CD14-positive monocyte (primary cell): Measurements from ENCODE around the gene CHST2. TPM values are rescaled to one million over a fixed set of nuclear protein-coding genes. Genes with fewer than 3 reads are reported as not detected.

Experiments used
- DNase-seq, 3 donors: peaks; one replicate each; pipeline ENCODE4 v3.0.0-alpha.2; 2011 to 2022
- H2AFZ ChIP-seq: 2 replicates; pipeline ENCODE4 v1.6.0; 2012; ENCODE audit warnings: mild to moderate bottlenecking, low read depth, low read length, inconsistent platforms; ENCODE audit not compliant: insufficient read depth, poor library complexity, severe bottlenecking
- H3K27ac ChIP-seq, 2 donors: 1 replicate in 1 of 2; 2 replicates in 1 of 2; pipeline ENCODE4 v1.5.1; 2012 to 2013; ENCODE audit warnings: low read length in 2 of 2, control low read depth in 1 of 2, inconsistent platforms in 1 of 2, low read depth in 1 of 2, mild to moderate bottlenecking in 1 of 2
- H3K27me3 ChIP-seq, 2 donors: one replicate each; pipeline versions ENCODE4 v1.6.0 to v1.6.1; 2011 to 2013; ENCODE audit warnings: low read length in 2 of 2; ENCODE audit not compliant: control insufficient read depth in 2 of 2, insufficient read depth in 2 of 2
- H3K36me3 ChIP-seq, 2 donors: replicated peaks in 1 of 2; 1 replicate in 1 of 2; 2 replicates in 1 of 2; pipeline versions ENCODE4 v1.5.1 to v1.6.1; 2012 to 2013; ENCODE audit warnings: low read length in 2 of 2, control low read depth in 1 of 2, inconsistent platforms in 1 of 2, mild to moderate bottlenecking in 1 of 2; ENCODE audit not compliant: insufficient read depth in 2 of 2, control insufficient read depth in 1 of 2
- H3K4me1 ChIP-seq, 2 donors: 1 replicate in 1 of 2; 2 replicates in 1 of 2; pipeline versions ENCODE4 v1.5.1 to v1.6.1; 2012 to 2013; ENCODE audit warnings: low read length in 2 of 2, control low read depth in 1 of 2, inconsistent platforms in 1 of 2, mild to moderate bottlenecking in 1 of 2, moderate library complexity in 1 of 2; ENCODE audit not compliant: insufficient read depth in 2 of 2, control insufficient read depth in 1 of 2
- H3K4me2 ChIP-seq: replicated peaks from 2 replicates; pipeline ENCODE3; 2012; ENCODE audit warnings: low read length, moderate library complexity, mild to moderate bottlenecking; ENCODE audit not compliant: poor library complexity, severe bottlenecking; ENCODE audit errors: extremely low read depth
- H3K4me3 ChIP-seq, 3 experiments: fragments of 200-600 bp in 1 of 3; sonication (generic) in 1 of 3; replicated peaks in 1 of 3; 1 replicate in 2 of 3; 2 replicates in 1 of 3; pipeline ENCODE4 v1.5.1; 2011 to 2013; ENCODE audit warnings: low read length in 3 of 3, mild to moderate bottlenecking in 3 of 3, control low read depth in 2 of 3, low read depth in 2 of 3, inconsistent platforms in 1 of 3, moderate library complexity in 1 of 3
- H3K79me2 ChIP-seq: 2 replicates; pipeline ENCODE4 v1.6.0; 2012; ENCODE audit warnings: mild to moderate bottlenecking, control low read depth, inconsistent platforms, low read length, moderate library complexity; ENCODE audit not compliant: insufficient read depth
- H3K9ac ChIP-seq: 2 replicates; pipeline ENCODE4 v1.6.0; 2017; ENCODE audit warnings: low read length, mild to moderate bottlenecking; ENCODE audit not compliant: insufficient read depth, poor library complexity, severe bottlenecking
- H3K9me3 ChIP-seq, 2 donors: replicated peaks in 1 of 2; 1 replicate in 1 of 2; 2 replicates in 1 of 2; pipeline versions ENCODE4 v1.5.1 to v1.6.1; 2012 to 2013; ENCODE audit warnings: low read length in 2 of 2, control low read depth in 1 of 2; ENCODE audit not compliant: control insufficient read depth in 1 of 2, insufficient read depth in 1 of 2
- H4K20me1 ChIP-seq: 2 replicates; pipeline ENCODE4 v1.6.0; 2012; ENCODE audit warnings: mild to moderate bottlenecking, low read length, control low read depth, moderate library complexity; ENCODE audit not compliant: insufficient read depth
- H3K27ac Mint-ChIP-seq, 7 donors: one replicate each; pipeline ENCODE4 v1.8.0; 2020; ENCODE audit warnings: mild to moderate bottlenecking in 7 of 7, mixed read lengths in 7 of 7, moderate library complexity in 6 of 7, inconsistent platforms in 2 of 7
- H3K27me3 Mint-ChIP-seq, 3 donors: one replicate each; pipeline ENCODE4 v1.8.0; 2021 to 2022; ENCODE audit warnings: low read depth in 3 of 3, mild to moderate bottlenecking in 3 of 3, mixed read lengths in 3 of 3, moderate library complexity in 3 of 3, inconsistent platforms in 1 of 3
- H3K36me3 Mint-ChIP-seq, 2 donors: one replicate each; pipeline ENCODE4 v1.8.0; 2020; ENCODE audit warnings: mixed read lengths in 2 of 2, inconsistent platforms in 1 of 2, mild to moderate bottlenecking in 1 of 2
- H3K4me1 Mint-ChIP-seq: one replicate; pipeline ENCODE4 v1.8.0; 2020; ENCODE audit warnings: mild to moderate bottlenecking, mixed read lengths
- H3K4me3 Mint-ChIP-seq, 2 donors: one replicate each; pipeline ENCODE4 v1.8.0; 2020; ENCODE audit warnings: mild to moderate bottlenecking in 2 of 2, mixed read lengths in 2 of 2, moderate library complexity in 1 of 2
- H3K9me3 Mint-ChIP-seq, 7 donors: one replicate each; pipeline ENCODE4 v1.8.0; 2020 to 2022; ENCODE audit warnings: mixed read lengths in 7 of 7, mild to moderate bottlenecking in 6 of 7, moderate library complexity in 6 of 7, inconsistent platforms in 2 of 7
- WGBS: methylation state at CpG from one replicate; pipeline ENCODE4 v1.1.5; 2013; ENCODE audit warnings: missing lambda C conversion rate; ENCODE audit not compliant: insufficient coverage; 5-methylcytosine and 5-hydroxymethylcytosine counted together
- intact Hi-C, 2 donors: fragments of 100-400 bp; cut with micrococcal nuclease; formaldehyde crosslinking; loops; one replicate each; pipeline versions ENCODE4 v1.15.0 to v1.15.1; 2023
- polyA plus RNA-seq, 3 donors: library from polyadenylated mRNA; depleted of rRNA in 1 of 3; unstranded in 2 of 3; stranded (reverse) in 1 of 3; fragments of 300-500 nt in 2 of 3; fragments of >200 nt in 1 of 3; fragmentation: Illumina TruSeq in 2 of 3; gene quantifications; 1 replicate in 2 of 3; 2 replicates in 1 of 3; pipeline ENCODE4 v1.2.3, GENCODE V29; 2012 to 2021
- TF ChIP-seq, protein P1 (sequence below): fragments of 200-600 bp; IDR thresholded peaks from one replicate; pipeline ENCODE4 v1.8.0; 2022; ENCODE audit warnings: antibody characterized with exemption, mild to moderate bottlenecking

The CHST2 gene
- polyA plus RNA-seq, 3 donors: 6.1 to 18.0 (median 9.6) TPM

DNA sequence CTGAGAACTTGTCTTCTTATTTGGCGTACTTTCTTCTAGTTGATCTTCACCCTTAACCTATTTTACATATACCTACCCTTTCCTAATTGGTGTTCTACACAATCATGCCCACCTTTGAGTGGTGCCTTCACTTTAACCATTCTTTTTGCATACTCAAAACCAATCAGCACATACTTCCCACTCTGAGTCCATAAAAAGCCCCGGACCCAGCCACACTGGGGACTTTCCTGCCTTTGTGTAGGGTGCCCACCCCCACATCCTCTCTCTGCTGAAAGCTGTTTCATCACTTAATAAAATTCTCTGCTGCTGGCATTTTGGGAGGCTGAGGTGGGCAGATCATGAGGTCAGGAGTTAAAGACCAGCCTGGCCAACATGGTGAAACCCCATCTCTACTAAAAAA is 15.9 kb upstream of the CHST2 start:
- TF ChIP-seq, protein P1, sequence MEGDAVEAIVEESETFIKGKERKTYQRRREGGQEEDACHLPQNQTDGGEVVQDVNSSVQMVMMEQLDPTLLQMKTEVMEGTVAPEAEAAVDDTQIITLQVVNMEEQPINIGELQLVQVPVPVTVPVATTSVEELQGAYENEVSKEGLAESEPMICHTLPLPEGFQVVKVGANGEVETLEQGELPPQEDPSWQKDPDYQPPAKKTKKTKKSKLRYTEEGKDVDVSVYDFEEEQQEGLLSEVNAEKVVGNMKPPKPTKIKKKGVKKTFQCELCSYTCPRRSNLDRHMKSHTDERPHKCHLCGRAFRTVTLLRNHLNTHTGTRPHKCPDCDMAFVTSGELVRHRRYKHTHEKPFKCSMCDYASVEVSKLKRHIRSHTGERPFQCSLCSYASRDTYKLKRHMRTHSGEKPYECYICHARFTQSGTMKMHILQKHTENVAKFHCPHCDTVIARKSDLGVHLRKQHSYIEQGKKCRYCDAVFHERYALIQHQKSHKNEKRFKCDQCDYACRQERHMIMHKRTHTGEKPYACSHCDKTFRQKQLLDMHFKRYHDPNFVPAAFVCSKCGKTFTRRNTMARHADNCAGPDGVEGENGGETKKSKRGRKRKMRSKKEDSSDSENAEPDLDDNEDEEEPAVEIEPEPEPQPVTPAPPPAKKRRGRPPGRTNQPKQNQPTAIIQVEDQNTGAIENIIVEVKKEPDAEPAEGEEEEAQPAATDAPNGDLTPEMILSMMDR: no peak
- Histone ChIP-seq H2AFZ (no peak overlapping the region), H3K4me2 (no peak overlapping the region), H3K79me2 (no peaks in the 10 kb centered on the region), H3K27me3 (no peaks in the 10 kb centered on the region), H3K4me3 (no peak overlapping the region), H3K36me3 (no peaks in the 10 kb centered on the region), H4K20me1 (no peaks in the 10 kb centered on the region), H3K4me1 (no peaks in the 10 kb centered on the region), H3K9ac (no peak overlapping the region), H3K27ac (no peak overlapping the region), H3K9me3 (peaks cover 24% of the 10 kb centered on the region in 2 donors)
- Mint-ChIP-seq H3K27me3 (peaks cover 2 to 7% (median 5%) of the 10 kb centered on the region in 3 donors), H3K27ac (no peak overlapping the region), H3K4me3 (no peak overlapping the region), H3K36me3 (no peaks in the 10 kb centered on the region), H3K9me3 (peaks cover 19 to 33% (median 28%) of the 10 kb centered on the region in 7 donors), H3K4me1 (no peaks in the 10 kb centered on the region)
- 100% methylated on average over 1 of the region's 2 CpGs for WGBS
- no peak for DNase-seq
- intact Hi-C loops: no loop called here

DNA sequence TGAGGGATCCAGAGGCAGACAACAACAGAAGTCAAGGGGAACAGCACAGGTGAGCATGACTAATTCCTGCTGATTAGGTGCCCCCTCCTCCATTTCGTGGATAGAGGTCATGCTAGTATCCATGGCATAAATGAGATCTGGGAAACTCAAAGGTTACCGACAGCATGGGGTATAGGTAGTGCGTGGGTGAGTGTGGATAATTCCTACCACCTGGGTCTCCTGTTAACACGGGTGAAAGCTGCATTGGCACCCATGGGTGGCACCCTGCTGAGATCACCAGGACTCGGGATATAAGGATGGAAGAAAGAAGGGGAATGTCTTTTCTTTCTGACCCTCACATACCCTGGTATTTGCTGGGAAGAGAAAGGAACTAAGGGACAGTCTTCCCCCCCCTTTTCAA is 14.4 kb upstream of the CHST2 start:
- Histone ChIP-seq H3K9ac (no peak overlapping the region), H3K4me2 (no peak overlapping the region), H3K36me3 (no peaks in the 10 kb centered on the region), H2AFZ (no peak overlapping the region), H3K27me3 (no peaks in the 10 kb centered on the region), H4K20me1 (no peaks in the 10 kb centered on the region), H3K4me3 (no peak overlapping the region), H3K27ac (no peak overlapping the region), H3K79me2 (no peaks in the 10 kb centered on the region), H3K4me1 (no peaks in the 10 kb centered on the region), H3K9me3 (peaks cover 24% of the 10 kb centered on the region in 2 donors)
- Mint-ChIP-seq H3K4me3 (no peak overlapping the region), H3K9me3 (peaks cover 20 to 32% (median 28%) of the 10 kb centered on the region in 7 donors), H3K36me3 (no peaks in the 10 kb centered on the region), H3K27ac (no peak overlapping the region), H3K27me3 (peaks cover 2 to 7% (median 2%) of the 10 kb centered on the region in 3 donors), H3K4me1 (no peaks in the 10 kb centered on the region)
- intact Hi-C loops: no loop called here
- WGBS: no CpG with 5 or more reads among the region's 5 CpGs
- TF ChIP-seq, protein P1: no peak
- no peak for DNase-seq
